ENCODE results near the gene CREM. TPM values are rescaled to one million over a fixed set of nuclear protein-coding genes. Genes with fewer than 3 reads are reported as not detected.

Gene CREM
- polyA plus RNA-seq, 3 donors = 11.4 to 12.4 (median 12.1) TPM

GRCh38 chr10:35097510-35097909 lies 29.1 kb upstream of the CREM start:
- no peak overlapping the region for H3K4me3 ChIP-seq (replicated peaks in 1 of 3; ENCODE audit: low read depth in 2 of 3, low read length in 3 of 3)
- no peak overlapping the region for H3K9ac ChIP-seq (ENCODE audit: insufficient read depth, low read length, poor library complexity, severe bottlenecking)
- H3K36me3 Mint-ChIP-seq = no peaks in the 10 kb centered on the region
- H3K27me3 ChIP-seq (ENCODE audit: control insufficient read depth in 2 of 2, insufficient read depth in 2 of 2, low read length in 2 of 2) = peaks cover 0 to 7% of the 10 kb centered on the region in 2 donors
- H3K4me3 Mint-ChIP-seq = no peak overlapping the region
- H3K4me2 ChIP-seq (replicated peaks; ENCODE audit: extremely low read depth, low read length, poor library complexity, severe bottlenecking) = no peak overlapping the region
- peaks cover 3 to 11% (median 7%) of the 10 kb centered on the region in 7 donors for H3K9me3 Mint-ChIP-seq
- H3K9me3 ChIP-seq (replicated peaks in 1 of 2; ENCODE audit: control insufficient read depth in 1 of 2, insufficient read depth in 1 of 2, low read length in 2 of 2) = peaks cover 4 to 6% of the 10 kb centered on the region in 2 donors
- H3K4me1 Mint-ChIP-seq = peaks cover 6% of the 10 kb centered on the region
- H2AFZ ChIP-seq (ENCODE audit: insufficient read depth, low read depth, low read length, poor library complexity, severe bottlenecking) = no peak overlapping the region
- H3K4me1 ChIP-seq (ENCODE audit: control insufficient read depth in 1 of 2, insufficient read depth in 2 of 2, low read length in 2 of 2) = peaks cover 7% of the 10 kb centered on the region in 2 donors
- H3K79me2 ChIP-seq (ENCODE audit: insufficient read depth, low read length) = no peaks in the 10 kb centered on the region
- H3K27ac Mint-ChIP-seq = no peak overlapping the region
- no peak for TF ChIP-seq CTCF (IDR thresholded peaks at IDR 0.05)
- peaks cover 5 to 19% (median 7%) of the 10 kb centered on the region in 3 donors for H3K27me3 Mint-ChIP-seq (ENCODE audit: low read depth in 3 of 3)
- H4K20me1 ChIP-seq (ENCODE audit: insufficient read depth, low read length) = no peaks in the 10 kb centered on the region
- 80% methylated on average over 1 of the region's 1 CpG for WGBS (ENCODE audit: insufficient coverage)
- DNase-seq = no peak
- intact Hi-C loops (cut with micrococcal nuclease) = no loop called here
- H3K27ac ChIP-seq (ENCODE audit: low read depth in 1 of 2, low read length in 2 of 2) = no peak overlapping the region
- no peaks in the 10 kb centered on the region for H3K36me3 ChIP-seq (replicated peaks in 1 of 2; ENCODE audit: control insufficient read depth in 1 of 2, insufficient read depth in 2 of 2, low read length in 2 of 2)

- peaks cover 2 to 8% (median 4%) of the 10 kb centered on the region in 3 donors for H3K27me3 Mint-ChIP-seq (ENCODE audit: low read depth in 3 of 3)
- Histone ChIP-seq H3K4me3 (replicated peaks in 1 of 3; ENCODE audit: low read depth in 2 of 3, low read length in 3 of 3) (no peak overlapping the region), H3K9me3 (replicated peaks in 1 of 2; ENCODE audit: control insufficient read depth in 1 of 2, insufficient read depth in 1 of 2, low read length in 2 of 2) (no peaks in the 10 kb centered on the region), H3K4me1 (ENCODE audit: control insufficient read depth in 1 of 2, insufficient read depth in 2 of 2, low read length in 2 of 2) (no peaks in the 10 kb centered on the region), H4K20me1 (ENCODE audit: insufficient read depth, low read length) (no peaks in the 10 kb centered on the region), H3K4me2 (replicated peaks; ENCODE audit: extremely low read depth, low read length, poor library complexity, severe bottlenecking) (no peak overlapping the region), H3K79me2 (ENCODE audit: insufficient read depth, low read length) (no peaks in the 10 kb centered on the region), H3K9ac (ENCODE audit: insufficient read depth, low read length, poor library complexity, severe bottlenecking) (no peak overlapping the region), H2AFZ (ENCODE audit: insufficient read depth, low read depth, low read length, poor library complexity, severe bottlenecking) (no peak overlapping the region), H3K27ac (ENCODE audit: low read depth in 1 of 2, low read length in 2 of 2) (no peak overlapping the region), H3K36me3 (replicated peaks in 1 of 2; ENCODE audit: control insufficient read depth in 1 of 2, insufficient read depth in 2 of 2, low read length in 2 of 2) (no peaks in the 10 kb centered on the region), H3K27me3 (ENCODE audit: control insufficient read depth in 2 of 2, insufficient read depth in 2 of 2, low read length in 2 of 2) (no peaks in the 10 kb centered on the region)
- WGBS (ENCODE audit: insufficient coverage) = 91% methylated on average over 4 of the region's 7 CpGs
- no peaks in the 10 kb centered on the region for H3K36me3 Mint-ChIP-seq
- no peak for DNase-seq
- no peaks in the 10 kb centered on the region for H3K4me1 Mint-ChIP-seq
- H3K27ac Mint-ChIP-seq = peak overlapping the region in 1 of 7 donors; percentile 11
- intact Hi-C loops (cut with micrococcal nuclease) = no loop called here
- H3K4me3 Mint-ChIP-seq = no peak overlapping the region
- H3K9me3 Mint-ChIP-seq = peaks cover 0 to 8% (median 3%) of the 10 kb centered on the region in 7 donors
- TF ChIP-seq CTCF (IDR thresholded peaks at IDR 0.05) = no peak
These were observed 22.8 kb upstream of the CREM start for GRCh38 chr10:35103882-35104281.

Measured in CD14-positive monocyte (primary cell).